Activated CD8-positive, alpha-beta memory T cell treated with anti-CD3 and anti-CD28 coated beads, Interleukin-2, amount 10 ng/mL, durations not matched to agents 7 days and 5 days (primary cell): ENCODE results near the gene CACNG5. TPM values are rescaled to one million over a fixed set of nuclear protein-coding genes. Genes with fewer than 3 reads are reported as not detected.
A peak's percentile ranks its signal among the peaks of the same experiment; 100 is the strongest.

Experiments
- ATAC-seq: fragments of 150-1000 bp; cut with Tn5 transposase; one replicate; pipeline ENCODE4 v1.10.0; 2021; ENCODE audit warnings: moderate library complexity
- CTCF ChIA-PET: fragments of 350-600 bp; sonication (Branson Sonifier 250); formaldehyde crosslinking; loops from one replicate; lab custom pipeline; 2021; ENCODE audit warnings: antibody characterized with exemption; lab: Charles Lee
- DNase-seq: peaks from one replicate; pipeline ENCODE4 v3.0.0-alpha.2; 2020
- H3K27ac Mint-ChIP-seq: one replicate; pipeline ENCODE4 v1.8.0; 2021; ENCODE audit warnings: mild to moderate bottlenecking, mixed read lengths
- H3K27me3 Mint-ChIP-seq: one replicate; pipeline ENCODE4 v1.8.0; 2021; ENCODE audit warnings: mixed read lengths
- H3K36me3 Mint-ChIP-seq: one replicate; pipeline ENCODE4 v1.8.0; 2021; ENCODE audit warnings: mild to moderate bottlenecking, mixed read lengths
- H3K4me1 Mint-ChIP-seq: one replicate; pipeline ENCODE4 v1.8.0; 2021; ENCODE audit warnings: mixed read lengths
- H3K4me3 Mint-ChIP-seq: one replicate; pipeline ENCODE4 v1.8.0; 2021; ENCODE audit warnings: mild to moderate bottlenecking, moderate library complexity, mixed read lengths
- H3K9me3 Mint-ChIP-seq: one replicate; pipeline ENCODE4 v1.8.0; 2022; ENCODE audit warnings: low read depth, mixed read lengths
- total RNA-seq, 2 experiments: library from RNA; stranded (reverse); gene quantifications; one replicate each; pipeline ENCODE4 v1.2.3, GENCODE V29; 2021

CACNG5 gene
- total RNA-seq, 2 experiments from 2014 or later = not detected

DNA sequence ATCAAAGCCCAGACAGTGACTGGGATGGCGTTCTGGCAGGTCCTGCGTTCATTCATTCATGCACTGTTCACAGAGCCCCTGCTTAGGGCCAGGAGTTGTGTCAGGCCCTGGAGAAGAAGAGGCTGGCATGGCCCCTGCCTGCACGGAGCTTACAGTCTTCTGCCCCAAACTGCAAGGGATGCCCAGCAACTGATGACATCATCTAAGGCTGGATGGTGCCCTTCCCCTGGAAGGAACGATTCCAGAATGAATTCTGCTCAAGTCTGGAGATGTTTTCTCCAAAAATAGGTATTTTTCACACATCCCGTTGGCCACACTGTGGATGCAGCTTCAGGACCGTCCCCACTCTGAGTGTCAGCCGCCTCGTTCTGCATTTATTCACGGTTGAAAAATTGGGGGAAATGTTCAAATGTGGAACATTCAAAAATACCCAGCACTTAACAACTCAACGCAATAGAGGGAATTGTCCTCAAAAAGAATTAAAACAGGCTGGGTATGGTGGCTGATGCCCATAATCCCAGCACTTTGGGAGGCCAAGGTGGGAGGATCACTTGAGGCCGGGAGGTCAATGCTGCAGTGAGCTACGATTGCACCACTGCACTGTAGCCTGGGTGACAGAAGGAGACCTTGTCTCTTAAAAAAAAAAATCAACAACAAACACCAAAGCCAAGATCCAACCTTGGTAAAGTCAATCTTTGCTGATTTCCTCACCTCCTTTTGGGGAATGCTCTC is 23.8 kb upstream of the CACNG5 start:
- CTCF ChIA-PET = no interaction called here
- Mint-ChIP-seq H3K4me3 (no peak overlapping the region), H3K27ac (no peak overlapping the region), H3K4me1 (peaks cover 4% of the 10 kb centered on the region), H3K9me3 (no peaks in the 10 kb centered on the region), H3K36me3 (peaks cover 2% of the 10 kb centered on the region), H3K27me3 (peaks cover 6% of the 10 kb centered on the region)
- ATAC-seq (no peak), DNase-seq (no peak)

GRCh38 chr17:66811683-66812054 is 23.2 kb upstream of the CACNG5 start:
- Mint-ChIP-seq H3K27me3 (peaks cover 6% of the 10 kb centered on the region), H3K4me3 (no peak overlapping the region), H3K9me3 (no peaks in the 10 kb centered on the region), H3K27ac (no peak overlapping the region), H3K4me1 (peaks cover 4% of the 10 kb centered on the region), H3K36me3 (peaks cover 2% of the 10 kb centered on the region)
- CTCF ChIA-PET = no interaction called here
- DNase-seq = no peak
- ATAC-seq = no peak

DNA sequence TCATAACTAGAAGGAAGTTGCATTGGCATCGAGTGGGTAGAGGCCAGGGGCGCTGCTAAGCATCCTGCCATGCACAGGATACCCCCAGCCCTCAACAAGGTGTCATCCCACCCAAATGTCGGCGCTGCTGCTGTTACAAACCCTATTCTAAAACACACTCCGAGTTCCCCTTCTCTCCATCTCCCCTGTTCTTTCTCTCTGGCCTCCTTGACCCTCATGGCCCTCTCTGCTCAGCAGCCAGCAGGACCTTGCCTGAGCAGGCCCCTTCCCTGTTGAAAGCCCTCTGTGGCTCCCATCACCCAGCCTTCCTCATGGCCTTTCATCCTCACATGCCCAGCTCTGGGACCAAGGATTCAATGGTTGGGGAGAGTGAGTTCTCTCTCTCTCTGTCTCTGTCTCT is 22.3 kb upstream of the CACNG5 start:
- DNase-seq = no peak
- H3K9me3 Mint-ChIP-seq = peaks cover 6% of the 10 kb centered on the region
- H3K27me3 Mint-ChIP-seq = peaks cover 8% of the 10 kb centered on the region
- H3K4me3 Mint-ChIP-seq = no peak overlapping the region
- peaks cover 4% of the 10 kb centered on the region for H3K4me1 Mint-ChIP-seq
- no peak for ATAC-seq
- no peak overlapping the region for H3K27ac Mint-ChIP-seq
- H3K36me3 Mint-ChIP-seq = peaks cover 2% of the 10 kb centered on the region
- CTCF ChIA-PET = no interaction called here

DNA sequence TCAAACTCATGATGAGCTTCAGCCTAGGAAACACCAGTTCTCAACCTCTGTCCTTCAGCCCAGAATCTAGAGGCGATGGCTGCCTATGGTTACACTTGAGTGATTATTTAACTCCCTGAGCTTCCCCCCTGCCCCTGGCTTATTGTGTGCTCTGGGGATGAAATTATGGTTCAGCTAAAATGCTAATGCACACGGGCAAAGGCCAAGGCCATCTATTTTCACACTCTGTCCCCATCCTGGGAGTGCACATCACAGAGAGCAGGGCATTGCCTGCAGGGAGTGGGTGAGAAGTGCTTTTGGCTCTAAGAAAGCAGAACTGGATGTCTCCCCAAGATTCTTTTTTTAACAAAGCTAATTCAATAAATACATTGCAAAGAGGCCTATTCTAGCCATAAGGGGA is 21.6 kb upstream of the CACNG5 start:
- H3K27ac Mint-ChIP-seq = no peak overlapping the region
- no peak for DNase-seq
- H3K4me1 Mint-ChIP-seq = peaks cover 1% of the 10 kb centered on the region
- no peak for ATAC-seq
- H3K36me3 Mint-ChIP-seq = peaks cover 1% of the 10 kb centered on the region
- no peak overlapping the region for H3K4me3 Mint-ChIP-seq
- peaks cover 8% of the 10 kb centered on the region for H3K27me3 Mint-ChIP-seq
- H3K9me3 Mint-ChIP-seq = peaks cover 9% of the 10 kb centered on the region
- CTCF ChIA-PET = no interaction called here

GRCh38 chr17:66814026-66814425 is 20.9 kb upstream of the CACNG5 start:
- Mint-ChIP-seq H3K36me3 (no peaks in the 10 kb centered on the region), H3K27ac (no peak overlapping the region), H3K4me1 (no peaks in the 10 kb centered on the region), H3K9me3 (peaks cover 9% of the 10 kb centered on the region), H3K27me3 (peaks cover 8% of the 10 kb centered on the region), H3K4me3 (no peak overlapping the region)
- ATAC-seq = no peak
- no peak for DNase-seq
- CTCF ChIA-PET = interaction anchor here (1.0 kb wide), 1 partner anchor 18 kb away, joined by 3 read pairs; no protein-coding TSS in a partner anchor

GRCh38 chr17:66814570-66814969 is 20.3 kb upstream of the CACNG5 start:
- Mint-ChIP-seq H3K27ac (no peak overlapping the region), H3K27me3 (peaks cover 8% of the 10 kb centered on the region), H3K36me3 (no peaks in the 10 kb centered on the region), H3K4me3 (no peak overlapping the region), H3K9me3 (peaks cover 10% of the 10 kb centered on the region), H3K4me1 (no peaks in the 10 kb centered on the region)
- CTCF ChIA-PET = interaction anchor here (1.0 kb wide), 1 partner anchor 19 kb away, joined by 3 read pairs; no protein-coding TSS in a partner anchor
- ATAC-seq (no peak), DNase-seq (no peak)

DNA sequence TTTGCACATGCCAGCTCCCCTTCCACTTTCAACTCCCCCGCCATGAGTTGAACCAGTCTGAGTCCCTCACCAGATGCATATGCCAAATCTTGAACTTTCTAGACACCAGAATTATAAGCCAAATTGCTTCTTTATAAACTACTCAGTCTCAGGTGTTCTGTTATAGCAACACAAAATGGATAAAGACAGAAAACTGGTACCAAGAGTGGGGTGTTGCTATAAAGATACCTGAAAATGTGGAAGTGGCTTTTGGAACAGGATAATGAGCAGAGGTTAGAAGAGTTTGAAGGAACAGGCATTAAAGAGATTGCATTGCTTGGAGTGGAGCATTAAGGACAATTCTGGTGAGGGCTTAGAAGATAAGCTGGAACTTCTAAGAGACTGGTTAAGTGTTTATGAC is 17.2 kb upstream of the CACNG5 start:
- H3K36me3 Mint-ChIP-seq = no peaks in the 10 kb centered on the region
- no peaks in the 10 kb centered on the region for H3K4me1 Mint-ChIP-seq
- H3K9me3 Mint-ChIP-seq = peaks cover 10% of the 10 kb centered on the region
- DNase-seq (no peak), ATAC-seq (no peak)
- no peak overlapping the region for H3K4me3 Mint-ChIP-seq
- no peak overlapping the region for H3K27ac Mint-ChIP-seq
- H3K27me3 Mint-ChIP-seq = peaks cover 10% of the 10 kb centered on the region
- CTCF ChIA-PET = no interaction called here

DNA sequence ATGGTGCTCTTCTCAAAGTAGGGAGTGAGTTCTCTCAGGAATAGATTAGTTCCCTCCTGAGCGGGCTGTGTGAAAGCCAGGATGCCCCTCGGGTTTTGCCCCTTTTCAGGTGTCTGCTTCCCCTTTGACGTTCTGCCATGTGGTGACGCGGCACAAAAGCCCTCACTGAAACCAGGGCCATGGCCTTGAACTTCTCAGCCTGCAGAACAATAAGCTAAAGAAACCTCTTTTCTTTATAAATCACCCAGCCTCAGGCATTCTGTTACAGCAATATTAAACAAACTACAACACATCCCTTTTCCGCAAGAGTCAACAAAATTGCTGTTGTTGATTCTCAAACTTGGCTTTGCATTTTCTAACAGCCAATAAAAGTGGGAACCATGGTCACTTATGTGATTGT is 15.5 kb upstream of the CACNG5 start:
- Mint-ChIP-seq H3K27ac (no peak overlapping the region), H3K4me1 (no peaks in the 10 kb centered on the region), H3K27me3 (peaks cover 4% of the 10 kb centered on the region), H3K4me3 (no peak overlapping the region), H3K36me3 (no peaks in the 10 kb centered on the region), H3K9me3 (peaks cover 10% of the 10 kb centered on the region)
- CTCF ChIA-PET = no interaction called here
- DNase-seq (no peak), ATAC-seq (no peak)

- Mint-ChIP-seq H3K4me3 (no peak overlapping the region), H3K9me3 (peaks cover 10% of the 10 kb centered on the region), H3K27ac (no peak overlapping the region), H3K27me3 (peaks cover 12% of the 10 kb centered on the region), H3K4me1 (no peaks in the 10 kb centered on the region), H3K36me3 (no peaks in the 10 kb centered on the region)
- ATAC-seq (no peak), DNase-seq (no peak)
- CTCF ChIA-PET = no interaction called here
Observed at GRCh38 chr17:66822009-66822408, 12.9 kb upstream of the CACNG5 start.

- Mint-ChIP-seq H3K27ac (no peak overlapping the region), H3K36me3 (no peaks in the 10 kb centered on the region), H3K9me3 (no peaks in the 10 kb centered on the region), H3K4me3 (no peak overlapping the region), H3K27me3 (peaks cover 37% of the 10 kb centered on the region), H3K4me1 (no peaks in the 10 kb centered on the region)
- ATAC-seq = no peak
- CTCF ChIA-PET = no interaction called here
- no peak for DNase-seq
Observed at GRCh38 chr17:66826856-66827255, 8.1 kb upstream of the CACNG5 start.

DNA sequence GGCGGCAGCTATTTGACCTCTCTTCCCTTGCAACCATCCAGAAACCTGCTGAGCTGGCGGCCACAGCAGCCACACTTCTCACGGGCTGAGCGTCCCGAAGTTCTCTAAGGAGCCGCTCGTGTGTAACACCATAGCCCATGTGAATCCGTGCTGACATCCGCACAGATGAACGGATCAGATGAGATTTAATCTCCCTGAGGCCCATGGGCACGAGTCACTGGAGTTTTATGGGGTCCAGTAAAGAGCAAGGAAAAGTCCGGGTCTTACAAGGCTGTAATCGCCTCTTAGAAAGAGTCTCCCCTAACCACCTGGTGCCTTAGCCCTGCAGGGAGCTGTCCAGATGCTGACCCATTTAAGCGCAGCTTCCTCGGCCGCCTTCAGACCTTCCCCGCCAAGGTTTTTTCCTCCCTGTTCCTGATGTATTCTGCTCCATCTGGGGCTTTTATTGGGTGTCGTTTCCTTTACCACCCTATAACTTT is 5.5 kb upstream of the CACNG5 start:
- ATAC-seq (peak; percentile 58), DNase-seq (peak; percentile 44)
- no peaks in the 10 kb centered on the region for H3K36me3 Mint-ChIP-seq
- peaks cover 52% of the 10 kb centered on the region for H3K27me3 Mint-ChIP-seq
- CTCF ChIA-PET = interaction anchor here (0.6 kb wide), 1 partner anchor 476 kb away, joined by 3 read pairs; no protein-coding TSS in a partner anchor
- H3K4me1 Mint-ChIP-seq = no peaks in the 10 kb centered on the region
- no peak overlapping the region for H3K27ac Mint-ChIP-seq
- no peak overlapping the region for H3K4me3 Mint-ChIP-seq
- no peaks in the 10 kb centered on the region for H3K9me3 Mint-ChIP-seq

DNA sequence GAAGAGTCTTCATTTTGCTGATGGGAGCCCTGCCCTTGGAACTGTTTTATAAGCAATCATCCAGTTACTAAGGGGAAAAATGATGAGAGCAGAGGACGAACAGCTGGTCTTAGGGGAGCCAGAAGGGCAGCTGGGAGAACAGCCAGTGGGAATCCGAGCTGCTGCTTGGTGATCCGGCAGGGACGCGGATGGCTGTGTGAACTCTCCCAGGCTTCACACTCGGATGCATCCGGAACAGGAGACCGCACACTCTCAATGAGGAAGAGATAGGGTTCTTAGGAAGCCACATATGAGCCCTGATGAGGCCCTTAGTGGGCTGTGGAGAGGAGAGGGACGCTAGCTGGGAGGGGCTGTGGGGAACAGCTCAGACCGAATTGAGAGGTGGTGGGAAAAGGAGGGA is 5.0 kb upstream of the CACNG5 start:
- Mint-ChIP-seq H3K27me3 (peaks cover 53% of the 10 kb centered on the region), H3K4me1 (no peaks in the 10 kb centered on the region), H3K27ac (no peak overlapping the region), H3K36me3 (no peaks in the 10 kb centered on the region), H3K9me3 (no peaks in the 10 kb centered on the region), H3K4me3 (no peak overlapping the region)
- DNase-seq (no peak), ATAC-seq (no peak)
- CTCF ChIA-PET = no interaction called here

DNA sequence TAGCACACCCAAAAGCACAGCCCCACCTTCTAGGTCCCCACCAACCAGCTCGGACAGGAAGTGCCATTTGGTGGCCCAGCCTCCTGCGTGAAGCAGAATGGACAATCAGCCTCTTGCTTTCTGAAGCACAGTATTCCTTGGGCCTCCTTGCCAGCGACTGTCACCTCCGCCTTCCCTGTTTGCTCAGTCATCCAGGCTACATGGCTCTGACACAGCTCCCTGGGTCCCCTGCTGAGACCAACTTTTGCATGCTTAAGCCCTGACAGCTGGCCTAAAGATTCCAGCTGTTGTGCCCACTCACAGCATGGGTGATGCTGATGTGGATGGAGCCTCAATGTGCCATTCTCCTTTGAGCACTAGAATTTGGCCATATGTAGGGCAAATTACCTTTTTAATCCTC is 4.5 kb upstream of the CACNG5 start:
- CTCF ChIA-PET = no interaction called here
- Mint-ChIP-seq H3K27ac (no peak overlapping the region), H3K4me1 (no peaks in the 10 kb centered on the region), H3K4me3 (no peak overlapping the region), H3K36me3 (no peaks in the 10 kb centered on the region), H3K9me3 (no peaks in the 10 kb centered on the region), H3K27me3 (peaks cover 55% of the 10 kb centered on the region)
- no peak for ATAC-seq
- DNase-seq = no peak

DNA sequence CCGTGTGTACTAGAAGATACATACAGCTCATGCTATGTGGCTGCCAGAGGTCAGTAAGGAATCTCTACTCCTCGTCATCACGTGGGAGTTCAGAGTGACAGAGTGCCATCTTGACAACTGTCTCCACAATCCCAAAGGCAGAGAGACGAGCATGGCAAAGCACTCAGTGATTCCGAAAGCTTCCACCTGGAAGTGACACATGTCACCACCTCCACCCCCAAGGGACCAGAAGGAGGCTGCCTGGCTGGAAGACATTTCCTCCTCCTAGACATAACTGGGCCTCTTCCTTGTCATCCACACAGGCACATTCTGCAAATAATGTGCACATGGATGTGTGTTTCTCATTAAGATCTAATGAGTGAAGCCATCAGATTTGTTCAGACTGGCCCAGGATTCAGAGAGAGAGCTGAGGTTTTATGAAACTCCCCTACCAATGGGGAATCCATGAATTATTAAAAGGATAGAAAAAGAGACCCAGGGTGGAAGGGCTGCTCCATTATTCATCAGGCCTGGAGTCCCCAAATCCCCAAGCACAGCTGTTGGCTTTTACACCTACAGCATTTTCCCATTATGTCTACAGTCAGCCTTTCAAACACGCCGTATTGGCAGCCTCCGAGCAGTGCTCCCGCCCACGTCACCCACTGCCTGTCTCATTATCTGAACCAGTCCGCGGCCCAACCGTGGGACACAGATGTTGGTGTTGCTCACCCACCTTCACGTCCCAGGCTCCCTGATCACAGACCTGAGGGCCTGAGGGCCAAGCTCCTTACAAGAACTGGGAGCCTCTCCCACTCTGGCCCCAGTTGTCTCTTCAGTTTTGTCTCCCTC is 3.3 kb upstream of the CACNG5 start:
- ATAC-seq (no peak), DNase-seq (no peak)
- CTCF ChIA-PET = no interaction called here
- Mint-ChIP-seq H3K27ac (no peak overlapping the region), H3K4me3 (no peak overlapping the region), H3K9me3 (no peaks in the 10 kb centered on the region), H3K36me3 (no peaks in the 10 kb centered on the region), H3K4me1 (no peaks in the 10 kb centered on the region), H3K27me3 (peaks cover 65% of the 10 kb centered on the region)
